SK-N-SH (cell line): ENCODE data around the gene PLAAT4. TPM values are rescaled to one million over a fixed set of nuclear protein-coding genes. Genes with fewer than 3 reads are reported as not detected.

Experiments used
- CTCF ChIA-PET: fragments of 300-600, 350-600 bp; formaldehyde crosslinking; extraction: SDS; loops from one replicate; lab custom pipeline; 2021; lab: Yijun Ruan, JAX
- POLR2A ChIA-PET: fragments of 350-600 bp; sonication (Branson Sonifier 250); formaldehyde crosslinking; extraction: SDS; loops from one replicate; lab custom pipeline; 2020; ENCODE audit warnings: antibody characterized with exemption, inconsistent platforms; lab: Yijun Ruan, JAX
- DNase-seq: peaks from one replicate; pipeline ENCODE4 v3.0.0; 2012
- H2AFZ ChIP-seq: fragments of 200-600 bp; sonication (generic); 2 replicates; pipeline ENCODE4 v1.8.1; 2016; ENCODE audit warnings: antibody characterized with exemption, mild to moderate bottlenecking, low read depth
- H3F3A ChIP-seq: fragments of 200-600 bp; sonication (generic); replicated peaks from 2 replicates; pipeline ENCODE3; 2016; ENCODE audit warnings: antibody characterized with exemption, mild to moderate bottlenecking; ENCODE audit not compliant: insufficient read depth
- H3K27ac ChIP-seq, 2 experiments: fragments of 200-500 bp in 1 of 2; fragments of 200-600 bp in 1 of 2; sonication (Bioruptor generic) in 1 of 2; sonication (generic), shearing (Covaris generic) in 1 of 2; 2 replicates each; pipeline versions ENCODE4 v1.5.1 to v1.6.1; 2014 to 2016; ENCODE audit warnings: low read depth in 2 of 2, inconsistent platforms in 1 of 2, low read length in 1 of 2, mild to moderate bottlenecking in 1 of 2, mixed read lengths in 1 of 2
- H3K27me3 ChIP-seq: fragments of 200-600 bp; sonication (generic), shearing (Covaris generic); 2 replicates; pipeline ENCODE4 v1.6.1; 2016; ENCODE audit warnings: mixed run types; ENCODE audit not compliant: insufficient read depth
- H3K36me3 ChIP-seq, 2 experiments: fragments of 200-500 bp in 1 of 2; fragments of 200-600 bp in 1 of 2; sonication (Bioruptor generic) in 1 of 2; sonication (generic) in 1 of 2; replicated peaks in 1 of 2; 2 replicates each; pipeline versions ENCODE3 to v1.5.1; 2014 to 2016; ENCODE audit warnings: low read length in 1 of 2, mild to moderate bottlenecking in 1 of 2; ENCODE audit not compliant: insufficient read depth in 2 of 2, control insufficient read depth in 1 of 2
- H3K4me1 ChIP-seq, 2 experiments: fragments of 200-500 bp in 1 of 2; fragments of 200-600 bp in 1 of 2; sonication (Bioruptor generic) in 1 of 2; sonication (generic), shearing (Covaris generic) in 1 of 2; 2 replicates each; pipeline versions ENCODE4 v1.5.1 to v1.6.1; 2014 to 2016; ENCODE audit warnings: low read depth in 1 of 2, low read length in 1 of 2, mixed run types in 1 of 2; ENCODE audit not compliant: insufficient read depth in 2 of 2, control insufficient read depth in 1 of 2
- H3K4me2 ChIP-seq: fragments of 200-600 bp; sonication (generic), shearing (Covaris generic); 2 replicates; pipeline ENCODE4 v1.6.1; 2017; ENCODE audit warnings: mixed run types
- H3K4me3 ChIP-seq, 2 experiments: fragments of 200-500 bp in 1 of 2; fragments of 200-600 bp in 1 of 2; sonication (Bioruptor generic) in 1 of 2; sonication (generic), shearing (Covaris generic) in 1 of 2; 2 replicates each; pipeline versions ENCODE4 v1.5.1 to v1.8.1; 2014 to 2016; ENCODE audit warnings: low read depth in 2 of 2, inconsistent platforms in 1 of 2, low read length in 1 of 2, mild to moderate bottlenecking in 1 of 2, mixed read lengths in 1 of 2, moderate library complexity in 1 of 2
- H3K79me2 ChIP-seq: fragments of 200-600 bp; sonication (generic); 2 replicates; pipeline ENCODE4 v1.8.1; 2017; ENCODE audit warnings: mild to moderate bottlenecking; ENCODE audit not compliant: insufficient read depth
- H3K9ac ChIP-seq: fragments of 200-600 bp; sonication (generic); 2 replicates; pipeline ENCODE4 v1.6.1; 2017; ENCODE audit warnings: mixed run types
- H3K9me2 ChIP-seq: fragments of 200-600 bp; sonication (generic); 2 replicates; pipeline ENCODE4 v1.6.1; 2017; ENCODE audit warnings: mixed run types
- H3K9me3 ChIP-seq: fragments of 200-600 bp; sonication (generic); 2 replicates; pipeline ENCODE4 v1.6.1; 2017; ENCODE audit warnings: mixed run types, mild to moderate bottlenecking, moderate library complexity
- H4K20me1 ChIP-seq: fragments of 200-600 bp; sonication (generic); 2 replicates; pipeline ENCODE4 v1.6.1; 2017; ENCODE audit warnings: mild to moderate bottlenecking, mixed run types; ENCODE audit not compliant: insufficient read depth
- CTCF ChIP-seq: fragments of 200-600 bp; sonication (generic); IDR thresholded peaks from 2 replicates; pipeline ENCODE4 v1.6.1; 2017; ENCODE audit warnings: antibody characterized with exemption, mild to moderate bottlenecking, moderate library complexity
- EZH2phosphoT487 ChIP-seq: fragments of 200-600 bp; sonication (generic); IDR thresholded peaks from 2 replicates; pipeline ENCODE4 v1.6.1; 2017; ENCODE audit warnings: low read depth, mixed run types, mild to moderate bottlenecking, antibody characterized with exemption, moderate library complexity, borderline replicate concordance
- FOSL2 ChIP-seq: IDR thresholded peaks from 2 replicates; pipeline ENCODE4 v1.4.0; 2012; ENCODE audit warnings: low read depth, mild to moderate bottlenecking, moderate library complexity, borderline replicate concordance
- GABPA ChIP-seq: IDR thresholded peaks from 2 replicates; pipeline ENCODE4 v1.4.0; 2012; ENCODE audit warnings: low read depth, mild to moderate bottlenecking
- GATA2 ChIP-seq: sonication (generic); formaldehyde crosslinking; IDR thresholded peaks from 2 replicates; pipeline ENCODE4 v1.5.0; 2020; ENCODE audit warnings: mild to moderate bottlenecking, missing genetic modification reagents
- IRF3 ChIP-seq: fragments of 150-350 bp; IDR thresholded peaks from 2 replicates; pipeline ENCODE4 v1.6.1; 2016; ENCODE audit warnings: mild to moderate bottlenecking, low read depth, low read length
- MAX ChIP-seq: IDR thresholded peaks from 2 replicates; pipeline ENCODE4 v1.4.0; 2012; ENCODE audit warnings: low read depth
- NRF1 ChIP-seq: IDR thresholded peaks from 2 replicates; pipeline ENCODE4 v1.6.1; 2012; ENCODE audit warnings: low read depth, mild to moderate bottlenecking, low read length
- POLR2AphosphoS5 ChIP-seq: IDR thresholded peaks from 2 replicates; pipeline ENCODE4 v1.6.1; 2012; ENCODE audit warnings: low read depth, low read length
- RAD21 ChIP-seq: IDR thresholded peaks from 2 replicates; pipeline ENCODE4 v1.6.1; 2012; ENCODE audit warnings: mild to moderate bottlenecking, low read length
- RXRA ChIP-seq: IDR thresholded peaks from 2 replicates; pipeline ENCODE4 v1.4.0; 2012; ENCODE audit warnings: low read depth, mild to moderate bottlenecking, borderline replicate concordance
- SMC3 ChIP-seq: IDR thresholded peaks from 2 replicates; pipeline ENCODE4 v1.6.1; 2012; ENCODE audit warnings: low read depth, low read length, improper control_type of control experiment
- YY1 ChIP-seq: IDR thresholded peaks from 2 replicates; pipeline ENCODE4 v1.4.0; 2012; ENCODE audit warnings: low read depth, mild to moderate bottlenecking
- ZBTB33 ChIP-seq: IDR thresholded peaks from 2 replicates; pipeline ENCODE4 v1.4.0; 2012; ENCODE audit warnings: low read depth, borderline replicate concordance
- WGBS: methylation state at CpG from one replicate; pipeline ENCODE4 v1.1.6; 2017; ENCODE audit warnings: low lambda C conversion rate; 5-methylcytosine and 5-hydroxymethylcytosine counted together
- polyA plus RNA-seq, 3 experiments: library from polyadenylated mRNA; depleted of rRNA; stranded (reverse); fragments of >200 nt; gene quantifications; 2 replicates each; pipeline ENCODE4 v1.2.3, GENCODE V29; 2012

Gene PLAAT4
- polyA plus RNA-seq, 1 of the 3 experiments (the other 2 are of a cell fraction): 5.6 TPM

GRCh38 chr11:63506876-63507275 is 29.7 kb upstream of the PLAAT4 start:
- no peak overlapping the region for H3K4me2 ChIP-seq
- no peaks in the 10 kb centered on the region for H3F3A ChIP-seq
- POLR2A ChIA-PET: no interaction called here
- H3K27ac ChIP-seq: no peak overlapping the region
- no peak overlapping the region for H3K4me3 ChIP-seq
- WGBS: 83% methylated on average over 2 of the region's 2 CpGs
- CTCF ChIA-PET: interaction anchor here (0.9 to 2.4 kb wide), 4 partner anchors 14 to 135 kb away, joined by 3 to 17 read pairs (median 4); no protein-coding TSS in a partner anchor
- peaks cover 0 to 3% of the 10 kb centered on the region in 2 experiments; a peak in 1 of 4 replicates for H3K4me1 ChIP-seq
- no peak for DNase-seq
- no peak overlapping the region for H2AFZ ChIP-seq
- H3K9ac ChIP-seq: no peak overlapping the region
- no peaks in the 10 kb centered on the region for H3K9me3 ChIP-seq
- H4K20me1 ChIP-seq: no peaks in the 10 kb centered on the region
- no peaks in the 10 kb centered on the region for H3K27me3 ChIP-seq
- H3K9me2 ChIP-seq: no peaks in the 10 kb centered on the region
- H3K79me2 ChIP-seq: no peaks in the 10 kb centered on the region
- no peaks in the 10 kb centered on the region for H3K36me3 ChIP-seq
- no peak for TF ChIP-seq YY1
- TF ChIP-seq POLR2AphosphoS5: no peak
- no peak for TF ChIP-seq FOSL2
- TF ChIP-seq GATA2: no peak
- TF ChIP-seq SMC3: no peak
- no peak for TF ChIP-seq NRF1

GRCh38 chr11:63507511-63507910 is 29.1 kb upstream of the PLAAT4 start:
- ChIA-PET CTCF (interaction anchor here (0.9 to 2.4 kb wide), 4 partner anchors 13 to 135 kb away, joined by 3 to 17 read pairs (median 4); no protein-coding TSS in a partner anchor), POLR2A (no interaction called here)
- H3K36me3 ChIP-seq: no peaks in the 10 kb centered on the region
- no peak for DNase-seq
- no peak overlapping the region for H3K9ac ChIP-seq
- H3K9me3 ChIP-seq: no peaks in the 10 kb centered on the region
- H3K4me2 ChIP-seq: no peak overlapping the region
- no peak overlapping the region for H3K4me3 ChIP-seq
- 37% methylated on average over 2 of the region's 2 CpGs for WGBS
- peaks cover 0 to 3% of the 10 kb centered on the region in 2 experiments; a peak in 1 of 4 replicates for H3K4me1 ChIP-seq
- H3K27ac ChIP-seq: no peak overlapping the region
- no peaks in the 10 kb centered on the region for H4K20me1 ChIP-seq
- no peaks in the 10 kb centered on the region for H3F3A ChIP-seq
- H2AFZ ChIP-seq: no peak overlapping the region
- TF ChIP-seq POLR2AphosphoS5: no peak
- no peak for TF ChIP-seq MAX
- TF ChIP-seq GABPA: no peak
- no peak for TF ChIP-seq EZH2phosphoT487
- no peak for TF ChIP-seq FOSL2
- H3K27me3 ChIP-seq: no peaks in the 10 kb centered on the region; the same call in 1 of the 2 replicates
- H3K79me2 ChIP-seq: no peaks in the 10 kb centered on the region
- H3K9me2 ChIP-seq: no peaks in the 10 kb centered on the region

GRCh38 chr11:63508009-63508408 is 28.6 kb upstream of the PLAAT4 start:
- CTCF ChIA-PET: interaction anchor here (0.9 to 2.4 kb wide), 4 partner anchors 13 to 134 kb away, joined by 3 to 17 read pairs (median 4); no protein-coding TSS in a partner anchor
- Histone ChIP-seq H3K4me2 (no peak overlapping the region), H3K27ac (no peak overlapping the region), H3K9ac (no peak overlapping the region), H3K4me1 (peaks cover 0 to 3% of the 10 kb centered on the region in 2 experiments; a peak in 1 of 4 replicates), H3K4me3 (no peak overlapping the region), H3K27me3 (no peaks in the 10 kb centered on the region; the same call in 1 of the 2 replicates), H2AFZ (no peak overlapping the region), H3K9me3 (no peaks in the 10 kb centered on the region), H3F3A (no peaks in the 10 kb centered on the region), H3K9me2 (no peaks in the 10 kb centered on the region), H3K79me2 (no peaks in the 10 kb centered on the region), H4K20me1 (no peaks in the 10 kb centered on the region), H3K36me3 (no peaks in the 10 kb centered on the region)
- WGBS: 48% methylated on average over 3 of the region's 3 CpGs
- POLR2A ChIA-PET: no interaction called here
- peak; percentile 37 for DNase-seq
- TF ChIP-seq SMC3: 0 out of 2 replicates have a peak, but pooled peaks have one; percentile 10
- no peak for TF ChIP-seq IRF3
- no peak for TF ChIP-seq ZBTB33
- peak; percentile 37; the same call in 1 of the 2 replicates for TF ChIP-seq RAD21
- no peak for TF ChIP-seq RXRA
- TF ChIP-seq CTCF: peak; percentile 27
